HG03460 (cell line): ENCODE results near the gene MPC1.

Source experiments
- ATAC-seq: cut with Tn5 transposase; IDR thresholded peaks from one replicate; pipeline ENCODE4 v1.9.1; 2021; ENCODE audit not compliant: unreplicated experiment

MPC1 gene

GRCh38 chr6:166318649-166319600 lies 63.8 kb downstream of the MPC1 start:
- ATAC-seq: no peak

- ATAC-seq: no peak
Measured at GRCh38 chr6:166318227-166318626, 64.5 kb downstream of the MPC1 start.

GRCh38 chr6:166317261-166318212 lies 65.2 kb downstream of the MPC1 start:
- ATAC-seq: no peak

GRCh38 chr6:166315436-166315835 lies 67.3 kb downstream of the MPC1 start:
- ATAC-seq: no peak
